Measurements from ENCODE around the gene AP3B1.

Gene AP3B1

DNA sequence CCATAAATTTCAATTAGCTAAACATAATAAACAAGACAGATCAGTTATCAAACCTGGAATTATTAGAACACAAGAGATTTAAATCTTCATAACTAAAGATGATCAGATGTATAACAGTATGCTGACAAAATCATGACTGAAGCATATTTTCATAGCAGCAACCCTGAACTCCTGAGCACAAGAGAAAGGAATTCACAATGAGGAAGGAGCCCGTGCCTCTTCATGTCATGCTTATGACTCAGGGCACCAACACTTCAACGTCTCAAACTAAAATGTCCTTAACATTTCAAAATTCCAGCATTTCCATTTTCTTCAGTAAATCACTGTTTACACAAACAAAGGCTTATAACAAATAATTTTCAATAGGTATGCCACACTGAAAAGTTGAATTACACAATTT lies 6.7 kb downstream of the AP3B1 start:
- Histone ChIP-seq H3K4me3 (ENCODE audit: low read length) (no peak overlapping the region), H2BK5ac (ENCODE audit: low read length) (no peak overlapping the region), H3K36me3 (ENCODE audit: control insufficient read depth, insufficient read depth, low read length) (no peaks in the 10 kb centered on the region), H4K8ac (ENCODE audit: low read depth, low read length) (no peak overlapping the region), H2AK5ac (ENCODE audit: low read length) (no peak overlapping the region), H2BK15ac (replicated peaks; ENCODE audit: low read depth) (no peak overlapping the region), H3K18ac (ENCODE audit: low read length) (no peak overlapping the region), H3K4ac (ENCODE audit: low read depth, low read length) (no peak overlapping the region), H3K27me3 (ENCODE audit: insufficient read depth, low read length, poor library complexity) (no peaks in the 10 kb centered on the region), H3K4me2 (ENCODE audit: low read length) (no peak overlapping the region), H2BK120ac (ENCODE audit: low read depth, low read length) (no peak overlapping the region), H3K4me1 (ENCODE audit: control insufficient read depth, low read depth, low read length) (no peaks in the 10 kb centered on the region), H3K27ac (ENCODE audit: low read depth, low read length) (no peak overlapping the region), H3K9ac (ENCODE audit: low read length) (no peak overlapping the region), H3K56ac (ENCODE audit: low read length) (no peak overlapping the region), H4K5ac (ENCODE audit: low read length) (no peak overlapping the region), H3K79me2 (ENCODE audit: control insufficient read depth, insufficient read depth, low read length) (peaks cover 15% of the 10 kb centered on the region), H3K79me1 (ENCODE audit: low read length) (peaks cover 14% of the 10 kb centered on the region), H3K23ac (ENCODE audit: low read length) (no peak overlapping the region)
- WGBS (ENCODE audit: extremely low coverage, insufficient coverage, low lambda C conversion rate), result no CpG with 5 or more reads among the region's 2 CpGs
- peak; percentile 65 for DNase-seq

DNA sequence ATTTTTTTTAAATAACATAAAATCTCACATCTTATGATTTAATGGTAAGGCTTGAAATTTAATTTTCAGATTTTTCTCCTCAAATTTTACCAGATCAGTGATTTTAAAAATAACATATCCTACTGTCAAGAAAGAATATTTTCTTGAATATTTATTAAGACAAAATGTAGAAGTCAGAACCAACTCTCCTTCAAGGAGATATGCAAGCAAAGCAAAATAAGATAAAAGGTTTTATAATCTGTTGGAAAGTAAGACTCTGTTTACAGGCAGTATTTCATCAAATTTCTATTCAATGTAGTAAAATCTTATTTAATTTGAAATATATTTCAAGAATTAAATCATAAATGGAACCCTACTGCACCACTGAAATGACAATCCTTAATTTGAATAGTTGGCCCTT lies 7.3 kb downstream of the AP3B1 start:
- H3K56ac ChIP-seq (ENCODE audit: low read length), result no peak overlapping the region
- DNase-seq, result no peak

DNA sequence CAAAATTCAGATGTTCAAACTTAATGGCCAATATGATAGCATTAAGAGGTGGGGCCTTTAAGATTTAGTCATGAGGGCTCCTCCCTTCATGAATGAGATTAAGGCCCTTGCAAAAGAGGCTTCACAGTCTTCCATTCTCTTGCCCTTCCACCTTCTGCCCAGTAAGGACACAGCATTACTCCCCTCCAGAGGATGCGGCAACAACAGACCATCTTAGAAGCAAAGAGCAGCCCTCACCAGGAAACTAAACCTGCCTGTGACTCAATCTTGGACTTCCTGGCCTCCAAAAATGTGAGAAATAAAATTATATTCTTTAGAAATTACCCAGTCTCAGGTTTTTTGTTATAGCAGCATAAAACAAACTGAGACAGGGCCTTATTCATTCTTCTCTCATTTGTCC lies 8.2 kb downstream of the AP3B1 start:
- Histone ChIP-seq H2BK15ac (replicated peaks; ENCODE audit: low read depth) (no peak overlapping the region), H3K4me1 (ENCODE audit: control insufficient read depth, low read depth, low read length) (no peaks in the 10 kb centered on the region), H4K5ac (ENCODE audit: low read length) (no peak overlapping the region), H2BK5ac (ENCODE audit: low read length) (no peak overlapping the region), H2AK5ac (ENCODE audit: low read length) (no peak overlapping the region), H3K18ac (ENCODE audit: low read length) (no peak overlapping the region), H3K27ac (ENCODE audit: low read depth, low read length) (no peak overlapping the region), H3K9ac (ENCODE audit: low read length) (no peak overlapping the region), H3K23ac (ENCODE audit: low read length) (no peak overlapping the region), H4K8ac (ENCODE audit: low read depth, low read length) (peak overlapping the region; percentile 28), H3K79me1 (ENCODE audit: low read length) (peaks cover 14% of the 10 kb centered on the region), H2BK120ac (ENCODE audit: low read depth, low read length) (no peak overlapping the region), H3K4me3 (ENCODE audit: low read length) (no peak overlapping the region), H3K27me3 (ENCODE audit: insufficient read depth, low read length, poor library complexity) (no peaks in the 10 kb centered on the region), H3K79me2 (ENCODE audit: control insufficient read depth, insufficient read depth, low read length) (peaks cover 15% of the 10 kb centered on the region), H3K56ac (ENCODE audit: low read length) (no peak overlapping the region), H3K4ac (ENCODE audit: low read depth, low read length) (no peak overlapping the region), H3K36me3 (ENCODE audit: control insufficient read depth, insufficient read depth, low read length) (no peaks in the 10 kb centered on the region), H3K4me2 (ENCODE audit: low read length) (no peak overlapping the region)
- DNase-seq, result no peak
- whole genome bisulfite sequencing (ENCODE audit: extremely low coverage, insufficient coverage, low lambda C conversion rate), result no CpG with 5 or more reads among the region's 1 CpG

More for the DNA sequence above, 7.3 kb downstream of the AP3B1 start:
- Histone ChIP-seq H3K23ac (ENCODE audit: low read length) (no peak overlapping the region), H3K36me3 (ENCODE audit: control insufficient read depth, insufficient read depth, low read length) (no peaks in the 10 kb centered on the region), H3K79me1 (ENCODE audit: low read length) (peaks cover 14% of the 10 kb centered on the region), H3K27me3 (ENCODE audit: insufficient read depth, low read length, poor library complexity) (no peaks in the 10 kb centered on the region), H3K4ac (ENCODE audit: low read depth, low read length) (no peak overlapping the region), H3K18ac (ENCODE audit: low read length) (no peak overlapping the region), H3K4me2 (ENCODE audit: low read length) (no peak overlapping the region), H2AK5ac (ENCODE audit: low read length) (no peak overlapping the region), H2BK15ac (replicated peaks; ENCODE audit: low read depth) (no peak overlapping the region), H3K79me2 (ENCODE audit: control insufficient read depth, insufficient read depth, low read length) (peaks cover 15% of the 10 kb centered on the region), H3K4me3 (ENCODE audit: low read length) (no peak overlapping the region), H3K9ac (ENCODE audit: low read length) (no peak overlapping the region), H2BK5ac (ENCODE audit: low read length) (no peak overlapping the region), H3K27ac (ENCODE audit: low read depth, low read length) (no peak overlapping the region), H3K4me1 (ENCODE audit: control insufficient read depth, low read depth, low read length) (no peaks in the 10 kb centered on the region), H4K8ac (ENCODE audit: low read depth, low read length) (no peak overlapping the region), H4K5ac (ENCODE audit: low read length) (no peak overlapping the region), H2BK120ac (ENCODE audit: low read depth, low read length) (no peak overlapping the region)

DNA sequence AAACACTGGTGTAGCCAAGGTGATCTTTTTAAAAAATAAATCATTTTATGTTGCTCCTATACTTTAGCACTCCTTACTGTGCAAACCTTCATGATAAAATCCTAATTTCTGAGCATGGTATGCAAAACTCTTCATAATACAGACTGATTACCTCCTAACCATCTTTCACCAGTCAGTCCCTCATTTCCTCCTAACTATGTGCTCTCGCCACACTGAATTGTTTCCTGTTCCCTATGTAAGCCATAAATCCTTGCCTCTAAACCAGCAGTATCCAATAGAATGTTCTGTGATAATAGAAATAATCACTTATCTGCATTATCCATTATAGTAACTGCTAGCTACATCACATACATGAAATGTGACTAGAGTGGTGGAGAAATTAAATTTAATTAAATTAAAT lies 10.7 kb downstream of the AP3B1 start:
- Histone ChIP-seq H3K79me2 (ENCODE audit: control insufficient read depth, insufficient read depth, low read length) (peaks cover 15% of the 10 kb centered on the region), H2BK5ac (ENCODE audit: low read length) (no peak overlapping the region), H3K79me1 (ENCODE audit: low read length) (peaks cover 12% of the 10 kb centered on the region), H3K27me3 (ENCODE audit: insufficient read depth, low read length, poor library complexity) (no peaks in the 10 kb centered on the region), H4K5ac (ENCODE audit: low read length) (no peak overlapping the region), H3K18ac (ENCODE audit: low read length) (no peak overlapping the region), H4K8ac (ENCODE audit: low read depth, low read length) (no peak overlapping the region), H3K56ac (ENCODE audit: low read length) (no peak overlapping the region), H3K9ac (ENCODE audit: low read length) (no peak overlapping the region), H3K4me3 (ENCODE audit: low read length) (no peak overlapping the region), H3K36me3 (ENCODE audit: control insufficient read depth, insufficient read depth, low read length) (no peaks in the 10 kb centered on the region), H2AK5ac (ENCODE audit: low read length) (no peak overlapping the region), H3K4me1 (ENCODE audit: control insufficient read depth, low read depth, low read length) (no peaks in the 10 kb centered on the region), H2BK15ac (replicated peaks; ENCODE audit: low read depth) (no peak overlapping the region), H2BK120ac (ENCODE audit: low read depth, low read length) (no peak overlapping the region), H3K23ac (ENCODE audit: low read length) (no peak overlapping the region), H3K27ac (ENCODE audit: low read depth, low read length) (no peak overlapping the region), H3K4me2 (ENCODE audit: low read length) (no peak overlapping the region), H3K4ac (ENCODE audit: low read depth, low read length) (no peak overlapping the region)
- WGBS (ENCODE audit: extremely low coverage, insufficient coverage, low lambda C conversion rate), result no CpG with 5 or more reads among the region's 1 CpG
- DNase-seq, result no peak

GRCh38 chr5:78283105-78283504 lies 11.4 kb downstream of the AP3B1 start:
- H3K23ac ChIP-seq (ENCODE audit: low read length), result no peak overlapping the region
- no peak overlapping the region for H3K9ac ChIP-seq (ENCODE audit: low read length)
- H3K27me3 ChIP-seq (ENCODE audit: insufficient read depth, low read length, poor library complexity), result no peaks in the 10 kb centered on the region
- H3K36me3 ChIP-seq (ENCODE audit: control insufficient read depth, insufficient read depth, low read length), result no peaks in the 10 kb centered on the region
- no peak overlapping the region for H3K4me3 ChIP-seq (ENCODE audit: low read length)
- H4K8ac ChIP-seq (ENCODE audit: low read depth, low read length), result no peak overlapping the region
- H3K56ac ChIP-seq (ENCODE audit: low read length), result no peak overlapping the region
- peaks cover 12% of the 10 kb centered on the region for H3K79me1 ChIP-seq (ENCODE audit: low read length)
- no peak overlapping the region for H2AK5ac ChIP-seq (ENCODE audit: low read length)
- H2BK15ac ChIP-seq (replicated peaks; ENCODE audit: low read depth), result no peak overlapping the region
- H3K27ac ChIP-seq (ENCODE audit: low read depth, low read length), result no peak overlapping the region
- H3K4me1 ChIP-seq (ENCODE audit: control insufficient read depth, low read depth, low read length), result no peaks in the 10 kb centered on the region
- no peak overlapping the region for H2BK120ac ChIP-seq (ENCODE audit: low read depth, low read length)
- H2BK5ac ChIP-seq (ENCODE audit: low read length), result no peak overlapping the region
- no peak overlapping the region for H3K4me2 ChIP-seq (ENCODE audit: low read length)
- DNase-seq, result no peak
- 100% methylated on average over 3 of the region's 4 CpGs for WGBS (ENCODE audit: extremely low coverage, insufficient coverage, low lambda C conversion rate)
- no peak overlapping the region for H3K4ac ChIP-seq (ENCODE audit: low read depth, low read length)
- H3K18ac ChIP-seq (ENCODE audit: low read length), result no peak overlapping the region
- H3K79me2 ChIP-seq (ENCODE audit: control insufficient read depth, insufficient read depth, low read length), result peaks cover 15% of the 10 kb centered on the region
- H4K5ac ChIP-seq (ENCODE audit: low read length), result no peak overlapping the region

- Histone ChIP-seq H2AK5ac (ENCODE audit: low read length) (no peak overlapping the region), H3K18ac (ENCODE audit: low read length) (no peak overlapping the region), H3K79me2 (ENCODE audit: control insufficient read depth, insufficient read depth, low read length) (peaks cover 11% of the 10 kb centered on the region), H3K4me2 (ENCODE audit: low read length) (no peak overlapping the region), H3K4me1 (ENCODE audit: control insufficient read depth, low read depth, low read length) (no peaks in the 10 kb centered on the region), H3K36me3 (ENCODE audit: control insufficient read depth, insufficient read depth, low read length) (no peaks in the 10 kb centered on the region), H3K23ac (ENCODE audit: low read length) (no peak overlapping the region), H4K8ac (ENCODE audit: low read depth, low read length) (no peak overlapping the region), H4K5ac (ENCODE audit: low read length) (no peak overlapping the region), H3K79me1 (ENCODE audit: low read length) (peaks cover 7% of the 10 kb centered on the region), H3K9ac (ENCODE audit: low read length) (no peak overlapping the region), H2BK15ac (replicated peaks; ENCODE audit: low read depth) (no peak overlapping the region), H3K56ac (ENCODE audit: low read length) (no peak overlapping the region), H3K27me3 (ENCODE audit: insufficient read depth, low read length, poor library complexity) (no peaks in the 10 kb centered on the region), H3K4ac (ENCODE audit: low read depth, low read length) (no peak overlapping the region), H3K27ac (ENCODE audit: low read depth, low read length) (no peak overlapping the region), H2BK120ac (ENCODE audit: low read depth, low read length) (no peak overlapping the region), H3K4me3 (ENCODE audit: low read length) (no peak overlapping the region), H2BK5ac (ENCODE audit: low read length) (no peak overlapping the region)
- DNase-seq, result no peak
- no CpG with 5 or more reads among the region's 2 CpGs for WGBS (ENCODE audit: extremely low coverage, insufficient coverage, low lambda C conversion rate)
Observed at GRCh38 chr5:78280261-78280660, 14.2 kb downstream of the AP3B1 start.

All from mesendoderm (in vitro differentiated cells).